GM18508 (cell line): Measurements from ENCODE around the gene HMG20A.

Experiments used
- ATAC-seq: cut with Tn5 transposase; IDR thresholded peaks from one replicate; pipeline ENCODE4 v1.9.1; 2021; ENCODE audit warnings: moderate number of reproducible peaks; ENCODE audit not compliant: insufficient read depth, unreplicated experiment

HMG20A gene

DNA sequence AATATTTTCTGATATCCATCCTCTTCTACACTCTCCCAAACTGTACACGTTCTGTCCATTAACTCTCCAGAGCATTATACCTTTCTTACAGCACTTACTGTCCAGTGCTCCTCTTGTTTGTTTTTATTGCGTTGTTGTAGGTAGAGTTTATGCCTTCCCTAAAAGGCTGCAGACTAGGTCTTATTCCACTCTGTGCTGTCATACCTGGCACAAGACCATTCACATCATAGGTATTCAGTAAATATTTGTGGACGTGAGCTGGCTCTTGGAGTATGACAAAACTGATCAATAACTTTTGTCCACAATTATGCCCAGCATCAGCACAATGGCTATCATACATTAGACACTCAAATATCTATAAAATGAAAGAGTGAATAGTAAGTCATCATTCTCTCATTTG, 4.4 kb downstream of the HMG20A start:
- no peak for ATAC-seq

DNA sequence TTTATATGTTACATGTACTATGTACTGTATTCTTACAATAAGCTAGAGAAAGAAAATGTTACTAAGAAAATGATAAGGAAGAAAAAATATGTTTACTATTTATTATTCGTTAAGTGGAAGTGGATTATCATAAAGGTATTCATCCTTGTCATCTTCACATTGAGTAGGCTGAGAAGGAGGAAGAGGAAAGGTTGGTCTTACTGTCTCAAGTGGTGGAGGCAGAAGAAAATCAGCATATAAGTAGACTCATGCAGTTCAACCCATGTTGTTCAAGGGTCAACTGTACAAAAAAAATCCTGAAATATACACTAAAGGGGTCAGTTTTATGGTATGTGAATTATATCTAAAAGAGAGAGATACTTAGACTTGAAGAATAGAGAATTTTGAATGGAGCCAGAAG, 5.7 kb downstream of the HMG20A start:
- ATAC-seq = no peak

DNA sequence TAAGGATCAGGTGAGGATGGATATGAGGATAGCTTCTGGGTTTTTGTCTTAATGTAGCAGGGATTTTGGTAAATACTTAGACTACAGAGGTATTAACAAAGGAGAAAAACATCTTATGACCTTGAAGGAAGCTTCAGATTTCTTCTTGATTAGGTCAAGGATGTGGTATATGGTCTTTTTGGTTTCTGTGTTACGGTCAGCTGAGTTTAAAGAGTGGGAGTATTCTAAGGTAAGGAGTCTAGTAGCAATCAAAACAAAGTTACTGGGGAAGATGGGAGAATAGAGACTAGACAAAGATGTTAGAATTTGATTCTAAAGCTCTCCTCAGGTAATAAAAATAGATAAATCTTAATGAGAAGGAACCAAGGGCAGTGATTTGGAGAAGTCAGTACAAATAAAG, 6.2 kb downstream of the HMG20A start:
- ATAC-seq = no peak

DNA sequence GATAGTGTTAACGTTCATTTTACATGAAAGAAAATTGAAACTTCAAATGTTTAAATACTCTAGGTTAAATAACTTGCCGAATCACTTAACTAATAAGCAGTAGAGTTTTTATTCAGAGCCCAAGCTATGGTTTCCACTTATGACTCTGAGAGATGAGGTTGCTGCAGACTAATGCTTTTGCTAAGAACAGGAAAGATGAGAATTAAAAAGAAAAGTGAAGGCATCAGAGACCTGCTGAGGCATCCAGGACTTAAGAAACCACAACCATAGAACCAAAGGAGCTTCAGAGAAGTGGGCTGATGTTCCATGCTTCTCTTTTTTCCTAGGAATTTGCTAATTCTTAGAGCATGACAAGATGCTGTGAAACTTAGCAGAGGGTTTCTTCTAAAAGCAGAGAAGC, 9.5 kb downstream of the HMG20A start:
- no peak for ATAC-seq

DNA sequence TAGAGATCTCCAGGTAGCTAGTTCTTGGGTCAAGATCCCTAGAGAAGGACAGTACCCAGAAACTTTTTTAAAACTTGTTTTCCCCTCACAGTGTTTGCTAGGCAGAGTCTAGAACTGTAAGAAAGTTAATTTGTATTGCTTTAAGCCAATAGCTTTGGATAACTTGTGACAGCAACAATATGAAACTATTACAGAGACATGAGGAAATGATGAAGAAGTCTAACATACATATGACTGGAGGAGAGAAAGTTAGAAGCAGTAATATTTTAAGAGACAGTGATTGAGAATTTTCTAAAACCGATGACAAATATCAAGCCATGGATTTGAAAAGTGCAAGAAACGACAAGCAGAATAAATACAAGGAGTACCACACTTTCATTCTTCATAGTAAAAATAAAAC, 10.0 kb downstream of the HMG20A start:
- no peak for ATAC-seq

DNA sequence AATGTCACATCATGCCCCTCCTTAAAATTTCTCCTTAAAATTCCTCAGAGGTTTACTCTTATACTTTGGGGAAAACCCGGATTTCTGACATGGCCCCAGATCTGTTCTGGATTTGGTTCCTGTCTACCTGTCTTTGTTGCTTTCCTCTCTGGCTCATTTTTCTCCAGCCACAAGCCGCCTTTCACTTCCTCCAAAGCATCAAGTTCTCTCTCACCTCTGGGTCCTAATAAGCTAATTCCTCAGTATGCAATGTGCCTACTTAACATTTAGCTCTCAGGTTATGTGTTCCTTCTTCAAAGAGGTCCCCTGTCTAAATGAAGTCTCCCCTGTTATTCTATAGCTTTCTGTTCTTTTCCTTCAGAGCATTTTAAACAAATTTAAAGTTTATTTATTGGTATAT, 16.1 kb downstream of the HMG20A start:
- ATAC-seq = no peak

DNA sequence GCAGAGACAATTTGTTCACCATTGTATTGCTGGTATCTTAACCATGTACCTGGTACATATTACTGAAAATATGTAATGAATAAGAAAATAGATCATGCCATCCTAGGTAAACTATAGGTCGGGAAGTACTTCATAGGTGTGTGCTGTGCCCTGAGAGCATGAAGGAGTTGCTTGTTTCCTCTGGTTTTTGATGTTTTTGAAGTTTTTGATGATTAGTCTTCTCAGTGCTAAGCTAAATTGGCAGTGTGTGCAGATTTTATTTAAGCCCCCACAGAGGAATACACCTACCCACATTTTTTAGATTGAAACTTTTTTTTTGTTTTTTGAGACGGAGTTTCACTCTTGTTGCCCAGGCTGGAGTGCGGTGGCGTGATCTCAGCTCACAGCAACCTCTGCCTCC, 16.6 kb downstream of the HMG20A start:
- no peak for ATAC-seq

DNA sequence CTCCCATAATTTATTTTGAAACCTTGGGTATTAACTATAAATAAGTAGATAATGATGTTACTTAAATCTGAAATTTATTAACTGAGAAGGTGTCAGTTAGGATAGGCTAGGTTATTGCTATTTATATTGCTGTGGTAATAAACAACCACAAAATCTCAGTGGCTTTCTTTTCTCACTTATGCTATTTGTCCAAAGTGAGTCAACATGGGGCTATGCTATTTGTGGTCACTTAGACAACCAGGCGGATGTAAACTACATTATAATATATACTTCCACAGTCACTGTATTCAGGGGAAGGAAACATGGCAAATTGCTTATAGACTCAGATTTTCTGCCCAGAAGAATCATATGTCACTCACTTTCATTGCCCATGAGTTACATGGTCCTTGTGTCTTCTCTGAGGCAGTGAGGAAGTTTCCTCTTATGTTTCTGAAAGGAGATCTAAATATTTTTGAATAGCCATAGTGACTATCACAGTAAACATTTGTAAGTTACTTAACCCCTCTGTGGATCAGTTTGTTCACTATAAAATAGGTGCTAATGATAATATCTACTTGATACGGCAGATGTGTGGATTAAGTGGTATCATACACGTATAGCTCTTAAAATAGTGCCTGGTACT, 19.8 kb downstream of the HMG20A start:
- peak; percentile 50 for ATAC-seq

DNA sequence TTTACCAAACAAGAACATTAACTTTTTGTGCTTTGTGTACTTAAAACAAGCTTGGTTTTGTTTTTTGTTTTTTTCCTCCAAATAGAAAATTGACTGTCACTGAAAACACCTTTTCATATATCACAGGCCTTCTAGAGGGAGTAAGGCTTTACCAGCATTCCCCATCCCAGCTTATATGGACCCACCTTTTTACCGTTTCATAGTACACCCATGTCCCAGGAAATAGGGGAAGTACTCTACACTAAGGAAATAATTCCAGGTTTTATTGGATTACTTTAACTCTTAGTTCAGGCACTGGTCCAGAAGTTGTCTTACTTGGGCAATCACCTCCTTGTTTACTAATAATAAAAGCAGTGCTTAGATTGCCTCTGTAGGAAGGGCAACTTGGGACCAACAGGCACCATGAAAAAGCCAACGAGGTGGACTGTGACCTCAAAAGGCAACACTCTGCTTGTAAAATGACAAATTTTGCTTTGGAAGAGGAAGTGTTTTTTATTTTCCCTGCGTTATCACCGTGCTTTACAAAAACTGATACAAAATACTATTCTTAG, 26.2 kb downstream of the HMG20A start:
- ATAC-seq = no peak

DNA sequence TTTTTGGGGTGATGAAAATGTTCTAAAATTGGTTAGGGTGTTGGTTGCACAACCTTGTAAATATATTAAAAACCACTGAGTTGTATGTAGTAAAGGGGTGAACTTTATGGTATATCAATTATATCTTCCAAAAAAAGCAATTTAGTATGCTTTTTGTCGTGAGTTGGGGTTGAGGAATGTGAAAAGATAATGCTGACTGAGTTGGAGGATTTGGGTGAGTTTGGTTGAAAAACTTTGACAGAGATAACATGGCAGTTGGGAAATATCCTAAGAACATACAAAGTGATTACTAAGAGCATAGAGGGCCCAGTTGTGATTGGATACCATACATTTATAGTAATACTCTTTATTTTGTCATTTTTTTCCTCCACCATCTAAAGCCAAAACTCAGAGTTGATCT, 33.6 kb downstream of the HMG20A start:
- no peak for ATAC-seq

DNA sequence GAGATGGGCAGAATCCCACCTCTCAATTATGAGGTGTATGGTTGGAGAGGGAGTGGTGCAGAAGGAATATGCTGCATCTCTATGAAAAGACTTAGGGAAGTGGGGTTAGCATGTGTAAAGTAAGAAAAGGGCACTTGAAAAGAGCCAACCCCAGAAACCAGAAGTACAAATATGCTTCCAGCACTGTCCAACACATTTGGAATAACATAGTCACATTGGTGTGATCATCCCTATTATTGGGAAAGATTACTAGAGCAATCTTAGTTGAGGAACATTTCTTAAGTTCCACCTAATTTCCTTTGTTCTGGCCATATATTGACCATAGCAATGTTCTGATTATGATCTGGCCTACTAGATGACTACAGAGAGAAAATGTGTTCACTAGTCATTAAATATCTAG, 34.3 kb downstream of the HMG20A start:
- ATAC-seq = no peak

DNA sequence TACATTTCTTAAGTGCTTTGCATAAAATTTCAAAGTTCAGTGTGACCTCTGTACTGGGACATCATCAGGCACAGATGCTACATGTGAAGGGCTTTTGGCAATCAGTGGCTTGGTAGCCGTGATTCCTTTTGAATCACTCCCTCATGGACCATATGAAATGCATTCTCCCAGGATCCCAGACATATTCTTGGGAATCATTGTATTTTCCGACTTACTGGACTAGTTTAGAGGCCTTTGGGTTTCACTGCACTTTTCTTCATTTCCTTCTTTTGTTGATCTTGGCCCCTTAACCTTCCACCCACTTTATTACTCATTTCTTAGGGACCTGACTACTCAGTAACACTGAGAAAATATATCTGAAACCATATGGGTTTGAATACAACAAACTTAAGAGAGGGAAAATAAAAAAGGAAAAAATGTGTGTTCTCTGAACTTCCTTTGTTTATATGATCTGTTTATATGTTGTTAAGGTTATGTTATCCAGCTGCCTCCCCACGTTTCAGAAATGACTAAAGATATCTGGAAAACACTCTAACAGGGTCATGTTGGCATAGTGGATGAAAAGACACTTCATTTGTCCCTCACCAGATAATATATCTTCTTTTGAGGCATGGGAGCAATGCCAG, 35.1 kb downstream of the HMG20A start:
- no peak for ATAC-seq

DNA sequence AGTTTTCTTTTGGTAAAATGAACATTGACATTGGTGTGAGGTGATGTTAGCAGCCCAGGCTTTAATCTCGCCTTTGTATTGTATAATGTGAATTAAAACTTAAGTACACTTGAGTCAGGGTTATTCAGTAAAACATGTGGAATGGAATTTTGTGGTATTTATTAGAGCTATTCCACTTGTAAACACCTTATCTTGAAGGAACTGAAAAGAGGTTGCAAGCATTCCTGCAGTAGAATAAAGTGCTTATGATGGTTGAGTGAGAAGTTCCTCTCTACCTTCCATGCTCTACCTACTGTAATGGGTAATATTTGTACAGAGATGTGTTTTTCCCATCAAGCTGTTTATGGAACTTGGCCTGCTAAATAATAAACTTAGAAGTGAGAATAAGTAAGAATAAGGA, 36.1 kb downstream of the HMG20A start:
- no peak for ATAC-seq

DNA sequence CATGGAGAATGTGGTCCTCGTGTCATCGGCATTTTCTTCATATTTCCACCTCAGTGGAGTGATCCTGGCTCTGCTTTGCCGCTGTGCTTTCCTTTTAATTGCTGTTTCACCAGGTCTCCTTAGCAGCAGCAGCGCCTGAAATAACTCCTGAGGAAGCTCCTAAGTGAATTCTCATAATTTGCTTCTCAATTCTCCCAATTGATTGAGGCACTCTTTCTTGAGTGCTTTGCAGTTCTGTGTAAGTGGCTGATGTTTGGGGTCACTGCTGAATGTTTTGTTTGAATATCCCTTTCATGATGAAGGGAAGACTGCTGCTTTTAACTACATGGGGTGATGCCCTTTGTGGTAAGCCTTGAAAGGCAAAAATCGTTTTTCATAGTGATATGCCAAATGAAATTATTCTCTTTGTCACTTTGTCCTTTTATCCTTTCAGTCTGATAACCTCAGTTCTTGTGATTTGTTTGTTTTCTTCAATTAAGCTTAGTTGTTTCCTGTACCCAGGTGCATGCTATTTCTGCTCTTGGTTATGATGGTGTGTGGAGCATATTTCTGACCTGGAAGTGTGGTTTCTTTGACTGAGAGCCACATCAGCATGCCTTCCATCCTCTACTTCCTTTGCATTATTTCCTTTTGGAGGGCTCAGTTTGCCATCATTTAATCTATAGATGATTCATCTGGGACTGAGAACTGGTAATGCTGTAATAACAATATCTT, 36.7 kb downstream of the HMG20A start:
- ATAC-seq = no peak

DNA sequence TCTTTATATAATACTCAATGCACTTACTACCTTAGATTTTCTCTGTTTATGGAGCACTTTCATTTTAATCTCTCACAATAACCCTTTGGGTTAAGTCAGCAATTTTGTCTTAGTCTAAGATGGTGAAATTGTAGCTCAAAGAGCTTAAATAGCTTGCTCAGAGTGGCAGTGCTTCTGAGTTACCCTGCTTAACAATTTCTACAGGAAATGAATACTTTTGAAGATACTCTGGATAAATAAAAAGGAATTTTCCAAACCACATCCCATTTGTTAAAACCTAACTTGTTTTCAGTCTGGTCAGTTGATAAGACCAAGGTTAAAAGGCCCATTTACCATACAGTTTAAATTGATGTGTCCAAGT, 37.2 kb downstream of the HMG20A start:
- no peak for ATAC-seq

DNA sequence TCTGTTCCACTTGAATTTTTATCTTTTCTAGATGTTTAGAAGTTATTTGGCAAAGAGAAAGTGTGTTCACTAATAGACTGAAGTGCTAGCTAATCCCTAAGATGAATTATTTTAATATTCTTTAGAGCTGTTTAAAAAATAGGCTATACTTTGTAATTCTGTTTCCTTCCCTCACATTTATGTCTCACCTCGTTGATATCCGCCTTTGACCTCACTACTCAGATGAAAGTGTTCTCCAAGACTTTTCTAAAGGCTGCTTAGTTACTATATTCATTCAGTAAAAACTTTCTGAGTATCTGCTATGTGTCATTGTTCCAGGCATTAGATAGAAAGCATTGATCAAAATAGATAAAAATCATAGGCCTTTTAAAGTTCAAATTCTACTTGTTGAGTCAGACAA, 38.3 kb downstream of the HMG20A start:
- ATAC-seq = no peak

DNA sequence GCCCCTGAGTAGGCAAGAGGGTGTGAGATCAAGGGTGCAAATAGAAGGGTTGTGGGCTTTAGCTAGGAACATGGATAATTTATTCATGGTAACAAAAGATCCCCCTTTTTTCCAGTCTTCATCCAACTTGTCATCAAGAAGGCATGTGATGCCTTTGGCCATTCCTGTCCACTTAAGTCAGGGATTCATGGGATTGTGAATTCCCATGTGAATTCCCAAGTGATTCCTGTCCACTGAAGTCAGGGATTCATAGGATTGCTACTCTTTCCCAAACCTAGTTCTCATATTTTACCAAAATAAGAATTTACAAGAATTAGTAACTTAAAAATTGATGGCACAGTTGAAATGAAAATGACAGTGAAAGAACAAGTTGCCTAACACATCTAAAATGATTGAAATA, 40.8 kb downstream of the HMG20A start:
- ATAC-seq = no peak

DNA sequence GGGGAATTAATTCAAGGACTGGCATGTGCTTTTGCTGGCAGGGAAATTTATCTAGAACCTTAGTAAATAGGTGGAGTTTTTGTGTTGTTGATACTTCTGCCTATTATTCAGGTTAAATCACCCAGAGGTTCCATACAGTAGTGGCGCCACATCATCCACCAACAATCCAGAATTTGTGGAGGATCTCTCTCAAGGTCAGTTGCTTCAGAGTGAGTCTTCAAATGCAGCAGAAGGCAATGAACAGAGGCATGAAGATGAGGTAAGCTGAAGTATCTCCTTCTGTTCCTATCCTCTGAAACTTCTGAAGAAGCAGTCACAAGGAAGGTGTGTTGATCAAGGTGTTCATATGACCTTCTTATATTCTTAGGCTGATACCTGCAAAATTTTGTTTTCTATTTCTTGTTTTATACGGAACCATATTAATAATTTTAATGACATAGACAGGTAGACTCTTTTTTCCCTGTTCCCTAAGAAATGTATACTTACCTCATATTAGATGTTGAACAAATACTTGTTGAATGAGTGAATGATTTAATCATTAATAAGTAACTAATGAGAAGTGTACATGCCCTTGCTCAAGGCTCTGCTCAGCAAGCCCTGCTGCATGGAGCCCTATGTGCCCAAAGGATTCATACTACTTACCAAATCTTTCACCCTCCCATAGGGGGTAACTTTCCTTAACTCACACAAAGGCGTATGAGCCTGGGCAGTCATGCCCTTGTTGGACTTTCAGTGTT, 43.6 kb downstream of the HMG20A start:
- no peak for ATAC-seq

DNA sequence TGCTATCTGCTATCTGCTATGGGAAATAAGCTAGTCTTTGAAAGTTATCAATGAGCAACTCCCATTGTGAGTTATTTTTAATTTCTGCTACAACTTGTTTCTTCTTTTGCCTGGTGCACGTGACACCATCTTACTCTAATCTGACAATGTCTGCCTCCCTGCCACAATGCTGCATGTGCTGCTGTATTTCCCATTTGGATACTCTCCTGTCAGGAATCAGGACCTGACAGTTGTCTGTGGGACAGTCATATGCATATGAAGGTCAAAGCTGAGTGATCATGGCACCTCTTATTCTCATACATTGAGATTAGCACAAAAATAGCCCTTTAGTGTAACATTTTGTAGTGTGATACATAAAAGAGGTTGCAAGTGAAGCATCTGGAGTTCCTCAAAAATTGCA, 45.8 kb downstream of the HMG20A start:
- no peak for ATAC-seq

DNA sequence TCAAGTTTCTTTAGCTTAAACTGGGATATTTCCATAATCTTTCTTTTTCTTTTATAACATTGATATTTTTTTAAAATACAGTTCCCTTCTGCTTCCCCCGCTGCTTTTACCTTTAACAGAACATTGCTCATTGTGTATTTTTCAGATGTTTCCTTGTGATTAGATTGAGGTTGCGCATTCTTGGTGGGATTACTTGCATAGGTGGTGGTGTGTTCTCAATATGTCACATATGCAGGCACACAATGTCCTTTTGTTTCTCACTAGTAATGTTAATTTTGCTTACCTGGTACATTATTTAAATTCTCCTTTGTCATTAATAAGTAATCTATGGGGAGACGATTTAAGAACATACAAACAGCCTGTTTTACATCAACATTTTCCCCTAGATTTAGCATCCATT, 48.2 kb downstream of the HMG20A start:
- ATAC-seq = no peak

DNA sequence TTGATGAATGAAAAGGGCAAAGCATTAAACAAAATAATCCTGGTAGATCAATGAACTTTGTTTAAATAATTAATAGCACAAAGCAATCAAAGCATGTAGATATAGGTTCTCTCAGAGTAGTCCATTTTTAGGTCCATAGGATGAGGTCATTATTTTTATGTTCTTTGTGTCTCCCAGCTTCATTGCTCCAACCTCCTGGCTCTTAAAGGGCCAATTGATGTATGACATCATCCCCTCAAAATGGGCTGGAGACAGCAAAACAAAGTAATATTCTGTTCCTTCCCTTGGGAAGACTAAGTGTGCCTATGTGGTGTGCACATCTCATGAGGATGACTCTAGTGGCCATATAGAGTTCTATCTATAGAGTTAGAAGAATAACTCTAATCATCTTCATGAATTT, 49.5 kb downstream of the HMG20A start:
- ATAC-seq = no peak
